Transverse colon (tissue), 4 donors: ENCODE results near the gene CERS5. TPM values are rescaled to one million over a fixed set of nuclear protein-coding genes. Genes with fewer than 3 reads are reported as not detected.

Source experiments
- DNase-seq: peaks from one replicate; pipeline ENCODE4 v3.0.0-alpha.2; 2019
- H3K27ac ChIP-seq, 4 donors: fragments of 200-600 bp; sonication (generic); 2 replicates each; pipeline ENCODE4 v1.5.1; 2016 to 2018; ENCODE audit warnings: inconsistent platforms in 4 of 4
- H3K27me3 ChIP-seq: fragments of 200-600 bp; sonication (generic); 2 replicates; pipeline ENCODE4 v1.5.1; 2017; ENCODE audit warnings: inconsistent platforms
- H3K36me3 ChIP-seq, 4 donors: fragments of 200-600 bp; sonication (generic); 2 replicates each; pipeline ENCODE4 v1.5.1; 2017 to 2019; ENCODE audit warnings: inconsistent platforms in 4 of 4
- H3K4me1 ChIP-seq, 4 donors: fragments of 200-600 bp; sonication (generic); 2 replicates each; pipeline ENCODE4 v1.5.1; 2017 to 2020; ENCODE audit warnings: inconsistent platforms in 4 of 4
- H3K4me3 ChIP-seq, 4 donors: fragments of 200-600 bp; sonication (generic); 1 replicate in 1 of 4; 2 replicates in 3 of 4; pipeline versions ENCODE4 v1.5.1 to v1.6.1; 2017 to 2019; ENCODE audit warnings: inconsistent platforms in 4 of 4
- H3K9me3 ChIP-seq, 2 donors: fragments of 200-600 bp; sonication (generic); 2 replicates each; pipeline ENCODE4 v1.5.1; 2017 to 2019; ENCODE audit warnings: inconsistent platforms in 2 of 2
- CTCF ChIP-seq, 5 experiments: fragments of 200-600 bp in 3 of 5; fragments of 450-650 bp in 2 of 5; sonication (generic) in 3 of 5; IDR thresholded peaks; 1 replicate in 2 of 5; 2 replicates in 3 of 5; pipeline ENCODE4 v1.5.1; 2016 to 2017; ENCODE audit warnings: antibody characterized with exemption in 5 of 5, inconsistent platforms in 3 of 5, mild to moderate bottlenecking in 2 of 5, moderate library complexity in 1 of 5
- EP300 ChIP-seq: sonication (generic); formaldehyde crosslinking; IDR thresholded peaks from one replicate; pipeline ENCODE4 v1.6.1; 2017; ENCODE audit warnings: antibody characterized with exemption, low read depth
- POLR2A ChIP-seq: fragments of 450-650 bp; IDR thresholded peaks from one replicate; pipeline ENCODE4 v1.6.1; 2016; ENCODE audit warnings: antibody characterized with exemption, mild to moderate bottlenecking, moderate library complexity
- POLR2AphosphoS5 ChIP-seq, 3 donors: sonication (generic); formaldehyde crosslinking; IDR thresholded peaks; one replicate each; pipeline ENCODE4 v1.6.1; 2016; ENCODE audit warnings: antibody characterized with exemption in 3 of 3
- WGBS, 2 donors: methylation state at CpG; one replicate each; pipeline ENCODE4 v1.1.5; 2018; ENCODE audit warnings: low coverage in 1 of 2; 5-methylcytosine and 5-hydroxymethylcytosine counted together
- in situ Hi-C, 4 donors: fragments of 200-750 bp; cut with MboI; loops; one replicate each; pipeline versions ENCODE4 v1.15.0 to v1.15.1; 2017; ENCODE audit warnings: low sequenced_read_pairs in 3 of 4, low pct_ligation_motif_present in 1 of 4, low pct_unique_long_range_greater_than_20kb in 1 of 4
- intact Hi-C: fragments of 100-400 bp; cut with DNase I; formaldehyde crosslinking; loops from one replicate; pipeline ENCODE4 v1.15.1; 2023; ENCODE audit warnings: low total_unique reads
- total RNA-seq, 4 donors: library from RNA; depleted of rRNA; stranded (reverse); fragments of >200 nt; gene quantifications; one replicate each; pipeline ENCODE4 v1.1.0, GENCODE V29; 2016

CERS5 gene
- total RNA-seq, 4 donors from 2014 or later, result 17.5 to 32.5 (median 21.0) TPM

DNA sequence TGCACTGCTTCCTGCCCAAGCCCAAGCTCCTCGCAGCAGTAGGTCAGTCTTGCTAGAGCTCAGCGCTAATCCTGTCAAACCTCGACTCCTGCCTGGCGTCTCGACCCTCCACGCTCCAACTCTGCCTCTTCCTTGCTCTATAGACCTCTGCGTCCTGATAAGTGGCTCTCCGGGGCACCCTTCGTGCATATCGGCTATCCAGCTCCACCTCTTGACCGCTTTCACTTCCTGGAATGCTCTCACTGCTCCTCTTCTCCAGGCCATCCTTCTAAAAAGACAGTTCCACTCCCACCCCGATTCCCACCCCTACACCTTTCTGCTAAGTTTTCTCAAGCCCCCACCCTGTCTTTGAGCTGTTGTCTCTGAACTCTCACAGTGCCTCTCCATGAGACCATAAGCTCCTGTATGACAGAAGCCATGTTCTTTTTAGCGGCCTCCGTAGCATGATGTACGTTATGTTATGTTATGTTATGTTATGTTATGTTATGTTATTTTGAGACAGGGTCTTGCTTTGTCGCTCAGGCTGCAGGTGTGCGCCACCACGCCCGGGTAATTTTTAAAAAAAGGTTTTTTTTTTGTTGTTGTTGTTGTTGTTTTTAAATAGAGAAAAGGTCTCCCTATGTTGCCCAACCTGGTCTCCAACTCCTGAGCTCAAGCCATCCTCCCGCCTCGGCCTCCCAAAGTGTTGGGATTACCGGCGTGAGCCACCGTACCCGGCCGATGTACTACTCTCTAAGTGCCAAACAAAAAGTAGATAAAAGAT lies 54.5 kb downstream of the CERS5 start:
- H3K36me3 ChIP-seq, result no peaks in the 10 kb centered on the region
- no peak for DNase-seq
- no peaks in the 10 kb centered on the region for H3K27me3 ChIP-seq
- intact Hi-C loops, result no loop called here
- TF ChIP-seq POLR2A, result no peak
- TF ChIP-seq CTCF (IDR thresholded peaks at IDR 0.05), result no peak
- TF ChIP-seq EP300, result no peak
- no peak for TF ChIP-seq POLR2AphosphoS5 (IDR thresholded peaks at IDR 0.05)
- peak overlapping the region; percentile 67 to 93 (median 80) for H3K4me3 ChIP-seq
- peak overlapping the region; percentile 95 to 100 (median 98) for H3K27ac ChIP-seq
- H3K4me1 ChIP-seq, result peaks cover 38 to 54% (median 40%) of the 10 kb centered on the region in 4 donors
- H3K9me3 ChIP-seq, result no peaks in the 10 kb centered on the region
- in situ Hi-C loops, result loop anchor here in 1 of 4 donors (10.0 kb wide), 1 partner anchor 52 kb away; the partner anchor contains the start of gene CERS5
- WGBS, 2 donors, result 4 to 13% methylated on average over 11 to 26 of the region's 26 CpGs

- Histone ChIP-seq H3K4me1 (peaks cover 34 to 48% (median 40%) of the 10 kb centered on the region in 4 donors), H3K27ac (peak within 1 kb of the TSS; percentile 95 to 100 (median 98)), H3K4me3 (peak within 1 kb of the TSS; percentile 67 to 93 (median 80)), H3K9me3 (no peaks in the 10 kb centered on the region), H3K36me3 (no peaks in the 10 kb centered on the region), H3K27me3 (no peaks in the 10 kb centered on the region)
- in situ Hi-C loops, result loop anchor here in 1 of 4 donors (10.0 kb wide), 1 partner anchor 53 kb away; the partner anchor contains the start of gene CERS5
- 0% methylated on average over 34 of the region's 59 CpGs; no CpG with 5 or more reads in 1 of the 2 donors for WGBS, 2 donors
- TF ChIP-seq POLR2AphosphoS5 (IDR thresholded peaks at IDR 0.05) (peak; percentile 99), POLR2A (peak; percentile 98), CTCF (IDR thresholded peaks at IDR 0.05) (peak; percentile 86 to 95 (median 89)), EP300 (peak; percentile 76)
- intact Hi-C loops, result no loop called here
- peak; percentile 99 for DNase-seq
Observed at GRCh38 chr12:50111693-50112455, 55.3 kb downstream of the CERS5 start, which contains the start of gene COX14. Gene COX14 (plus strand): TSS chr12:50112236. CDS start chr12:50120044, 7,808 bp downstream.

DNA sequence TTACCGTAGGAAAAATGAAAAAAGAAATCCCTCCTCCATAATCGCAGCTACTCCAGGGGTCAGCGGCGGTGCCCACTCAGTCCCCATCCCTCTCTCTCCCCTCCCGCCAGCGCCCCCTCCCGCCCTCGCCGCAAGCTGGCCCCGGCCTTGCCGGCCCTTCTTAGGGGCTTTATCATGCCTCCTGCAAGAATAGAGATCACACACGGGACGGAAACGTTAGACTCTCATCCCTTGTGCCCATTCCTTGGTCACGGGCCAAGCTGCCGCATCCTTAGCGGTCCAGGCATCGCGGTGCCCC lies 55.8 kb downstream of the CERS5 start:
- intact Hi-C loops (no loop called here), in situ Hi-C loops (loop anchor here in 1 of 4 donors (10.0 kb wide), 1 partner anchor 53 kb away; the partner anchor contains the start of gene CERS5)
- TF ChIP-seq POLR2A (no peak), POLR2AphosphoS5 (IDR thresholded peaks at IDR 0.05) (no peak), CTCF (IDR thresholded peaks at IDR 0.05) (no peak), EP300 (no peak)
- Histone ChIP-seq H3K9me3 (no peaks in the 10 kb centered on the region), H3K36me3 (no peaks in the 10 kb centered on the region), H3K4me3 (peak overlapping the region in 2 of 4 donors; percentile 33 to 77), H3K27ac (peak overlapping the region; percentile 87 to 97 (median 93)), H3K4me1 (peaks cover 31 to 43% (median 40%) of the 10 kb centered on the region in 4 donors), H3K27me3 (no peaks in the 10 kb centered on the region)
- WGBS, 2 donors, result 21% methylated on average over 19 of the region's 19 CpGs; no CpG with 5 or more reads in 1 of the 2 donors
- DNase-seq, result no peak
